SK-N-SH treated with all-trans-retinoic acid at 6 μM for 48 hours (cell line): Measurements from ENCODE around the gene DNAJC3.
"Not testable (repeated sequence)": the region's sequence is repeated elsewhere in the genome, so short reads cannot be mapped to it uniquely, and the experiment has no call there.

Experiments
- ATAC-seq: fragments of 200-7000 bp; cut with Tn5 transposase; 3 replicates; pipeline ENCODE4 v1.9.1; 2020; ENCODE audit warnings: mild to moderate bottlenecking, moderate library complexity
- ARNTL ChIP-seq: fragments of 450-650 bp; formaldehyde crosslinking; IDR thresholded peaks from 2 replicates; pipeline ENCODE4 v1.5.0; 2020; ENCODE audit warnings: low read depth, mild to moderate bottlenecking, moderate library complexity, borderline replicate concordance
- BACH2 ChIP-seq: fragments of 250-450 bp; sonication (Bioruptor Pico); IDR thresholded peaks from 2 replicates; pipeline ENCODE4 v1.9.0; 2021; ENCODE audit warnings: mild to moderate bottlenecking, borderline replicate concordance
- CREB5 ChIP-seq: fragments of 250-450 bp; sonication (Bioruptor Pico); IDR thresholded peaks from 2 replicates; pipeline ENCODE4 v1.5.1; 2020; ENCODE audit warnings: low read depth, mild to moderate bottlenecking, moderate library complexity
- CSDC2 ChIP-seq: fragments of 250-450 bp; sonication (Bioruptor Pico); IDR thresholded peaks from 2 replicates; pipeline ENCODE4 v1.5.0; 2020; ENCODE audit warnings: mild to moderate bottlenecking, moderate library complexity
- CSRNP3 ChIP-seq: fragments of 250-450 bp; sonication (Bioruptor Pico); IDR thresholded peaks from 2 replicates; pipeline ENCODE4 v1.5.1; 2021; ENCODE audit warnings: mild to moderate bottlenecking, moderate library complexity
- GLIS3 ChIP-seq: fragments of 250-450 bp; sonication (Bioruptor Pico); IDR thresholded peaks from 2 replicates; pipeline ENCODE4 v1.5.0; 2020; ENCODE audit warnings: mild to moderate bottlenecking, moderate library complexity
- OSR1 ChIP-seq: fragments of 250-450 bp; sonication (Bioruptor Pico); IDR thresholded peaks from 2 replicates; pipeline ENCODE4 v1.8.0; 2022; ENCODE audit warnings: moderate library complexity, mild to moderate bottlenecking, inconsistent platforms
- POU6F1 ChIP-seq: fragments of 250-450 bp; sonication (Bioruptor Pico); IDR thresholded peaks from 2 replicates; pipeline ENCODE4 v1.8.0; 2021; ENCODE audit warnings: low read depth, mild to moderate bottlenecking, moderate library complexity, borderline replicate concordance
- PPARA ChIP-seq: fragments of 250-450 bp; sonication (Bioruptor Pico); IDR thresholded peaks from 2 replicates; pipeline ENCODE4 v1.5.0; 2020; ENCODE audit warnings: mild to moderate bottlenecking, borderline replicate concordance
- RARB ChIP-seq: fragments of 250-450 bp; sonication (Bioruptor Pico); IDR thresholded peaks from 2 replicates; pipeline ENCODE4 v1.8.0; 2021; ENCODE audit warnings: mild to moderate bottlenecking, moderate library complexity
- SNAI2 ChIP-seq: fragments of 250-450 bp; sonication (Bioruptor Pico); IDR thresholded peaks from 2 replicates; pipeline ENCODE4 v1.5.0; 2020; ENCODE audit warnings: mild to moderate bottlenecking, moderate library complexity
- TCF4 ChIP-seq: fragments of 250-450 bp; sonication (Bioruptor Pico); IDR thresholded peaks from 2 replicates; pipeline ENCODE4 v1.8.0; 2021; ENCODE audit warnings: mild to moderate bottlenecking, moderate library complexity, borderline replicate concordance
- TOX ChIP-seq: fragments of 250-450 bp; sonication (Bioruptor Pico); IDR thresholded peaks from 2 replicates; pipeline ENCODE4 v1.8.0; 2021; ENCODE audit warnings: mild to moderate bottlenecking, moderate library complexity, borderline replicate concordance
- TSHZ2 ChIP-seq: fragments of 250-450 bp; sonication (Bioruptor Pico); IDR thresholded peaks from 2 replicates; pipeline ENCODE4 v1.5.0; 2020; ENCODE audit warnings: mild to moderate bottlenecking, moderate library complexity
- ZC3H10 ChIP-seq: fragments of 250-450 bp; sonication (Bioruptor Pico); IDR thresholded peaks from 2 replicates; pipeline ENCODE4 v1.5.1; 2021; ENCODE audit warnings: mild to moderate bottlenecking, moderate library complexity
- ZFP3 ChIP-seq: fragments of 250-450 bp; sonication (Bioruptor Pico); IDR thresholded peaks from 2 replicates; pipeline ENCODE4 v1.5.0; 2020; ENCODE audit warnings: mild to moderate bottlenecking, moderate library complexity
- ZNF70 ChIP-seq: fragments of 450-650 bp; formaldehyde crosslinking; IDR thresholded peaks from 2 replicates; pipeline ENCODE4 v1.5.0; 2020; ENCODE audit warnings: mild to moderate bottlenecking, moderate library complexity
- ZNF8 ChIP-seq: fragments of 450-650 bp; formaldehyde crosslinking; IDR thresholded peaks from 2 replicates; pipeline ENCODE4 v1.5.0; 2020; ENCODE audit warnings: mild to moderate bottlenecking, moderate library complexity
- TF ChIP-seq, protein P1 (sequence below): fragments of 250-450 bp; sonication (Bioruptor Pico); IDR thresholded peaks from 2 replicates; pipeline ENCODE4 v1.8.0; 2020; ENCODE audit warnings: mild to moderate bottlenecking, moderate library complexity, borderline replicate concordance

DNAJC3 gene

GRCh38 chr13:95756072-95756471 is 79.1 kb downstream of the DNAJC3 start:
- TF ChIP-seq PPARA (CRISPR knock-in tag) (no peak), RARB (CRISPR knock-in tag) (no peak), CREB5 (CRISPR knock-in tag) (no peak), OSR1 (CRISPR knock-in tag) (no peak)
- ATAC-seq: no peak

DNA sequence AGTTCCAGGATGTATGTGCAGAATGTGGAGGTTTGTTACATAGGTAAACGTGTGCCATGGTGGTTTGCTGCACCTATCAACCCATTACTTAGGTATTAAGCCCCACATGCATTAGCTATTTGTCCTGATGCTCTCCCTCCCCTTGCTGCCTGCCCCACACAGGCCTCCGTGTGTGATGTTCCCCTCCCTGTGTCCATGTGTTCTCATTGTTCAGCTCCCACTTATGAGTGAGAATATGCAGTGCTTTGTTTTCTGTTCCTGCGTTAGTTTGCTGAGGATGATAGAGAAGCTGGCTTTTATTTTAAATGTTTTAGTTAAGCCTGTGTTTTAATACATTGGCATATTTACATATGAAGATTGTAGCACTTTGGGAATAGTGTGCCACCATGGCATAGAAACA is 85.7 kb downstream of the DNAJC3 start:
- ATAC-seq: not testable (repeated sequence)

GRCh38 chr13:95763601-95764000 is 86.7 kb downstream of the DNAJC3 start:
- ATAC-seq: no peak
- TF ChIP-seq TOX (CRISPR knock-in tag) (no peak), GLIS3 (CRISPR knock-in tag) (no peak), ZNF8 (CRISPR knock-in tag) (no peak), CREB5 (CRISPR knock-in tag) (no peak), ARNTL (CRISPR knock-in tag) (no peak), SNAI2 (CRISPR knock-in tag) (no peak), TSHZ2 (no peak), TCF4 (no peak), ZNF70 (CRISPR knock-in tag) (no peak), BACH2 (CRISPR knock-in tag) (no peak), PPARA (CRISPR knock-in tag) (no peak), POU6F1 (no peak)
- TF ChIP-seq, all 23 proteins: peak for 0

- no peak for ATAC-seq
- TF ChIP-seq GLIS3 (CRISPR knock-in tag) (no peak), ZFP3 (CRISPR knock-in tag) (no peak), ZNF70 (CRISPR knock-in tag) (no peak), POU6F1 (no peak), CSRNP3 (CRISPR knock-in tag) (no peak), CREB5 (CRISPR knock-in tag) (no peak), TSHZ2 (no peak), ZC3H10 (CRISPR knock-in tag) (no peak), CSDC2 (CRISPR knock-in tag) (no peak), ZNF8 (CRISPR knock-in tag) (no peak), RARB (CRISPR knock-in tag) (no peak), TCF4 (no peak)
- TF ChIP-seq, protein P1, sequence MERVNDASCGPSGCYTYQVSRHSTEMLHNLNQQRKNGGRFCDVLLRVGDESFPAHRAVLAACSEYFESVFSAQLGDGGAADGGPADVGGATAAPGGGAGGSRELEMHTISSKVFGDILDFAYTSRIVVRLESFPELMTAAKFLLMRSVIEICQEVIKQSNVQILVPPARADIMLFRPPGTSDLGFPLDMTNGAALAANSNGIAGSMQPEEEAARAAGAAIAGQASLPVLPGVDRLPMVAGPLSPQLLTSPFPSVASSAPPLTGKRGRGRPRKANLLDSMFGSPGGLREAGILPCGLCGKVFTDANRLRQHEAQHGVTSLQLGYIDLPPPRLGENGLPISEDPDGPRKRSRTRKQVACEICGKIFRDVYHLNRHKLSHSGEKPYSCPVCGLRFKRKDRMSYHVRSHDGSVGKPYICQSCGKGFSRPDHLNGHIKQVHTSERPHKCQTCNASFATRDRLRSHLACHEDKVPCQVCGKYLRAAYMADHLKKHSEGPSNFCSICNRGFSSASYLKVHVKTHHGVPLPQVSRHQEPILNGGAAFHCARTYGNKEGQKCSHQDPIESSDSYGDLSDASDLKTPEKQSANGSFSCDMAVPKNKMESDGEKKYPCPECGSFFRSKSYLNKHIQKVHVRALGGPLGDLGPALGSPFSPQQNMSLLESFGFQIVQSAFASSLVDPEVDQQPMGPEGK (CRISPR knock-in tag): no peak
Observed at GRCh38 chr13:95771905-95772304, 95.0 kb downstream of the DNAJC3 start.
